B cell (primary cell): Measurements from ENCODE around the gene SOWAHC. TPM values are rescaled to one million over a fixed set of nuclear protein-coding genes. Genes with fewer than 3 reads are reported as not detected.
A peak's percentile ranks its signal among the peaks of the same experiment; 100 is the strongest.

ENCODE experiments used
- ATAC-seq: fragments of 200-7000 bp; cut with Tn5 transposase; one replicate; pipeline ENCODE4 v1.10.0; 2021; ENCODE audit warnings: low read depth, mild to moderate bottlenecking, moderate number of reproducible peaks, moderate library complexity
- CTCF ChIA-PET: fragments of 350-600 bp; sonication (Branson Sonifier 250); formaldehyde crosslinking; loops from one replicate; lab custom pipeline; 2021; ENCODE audit warnings: antibody characterized with exemption, inconsistent platforms; lab: Charles Lee
- POLR2A ChIA-PET: fragments of 350-600 bp; sonication (Branson Sonifier 250); formaldehyde crosslinking; loops from one replicate; lab custom pipeline; 2021; ENCODE audit warnings: antibody characterized with exemption; lab: Charles Lee
- DNase-seq: peaks from one replicate; pipeline ENCODE4 v3.0.0; 2013
- H2AFZ ChIP-seq: 2 replicates; pipeline ENCODE4 v1.6.1; 2012; ENCODE audit warnings: mild to moderate bottlenecking, low read depth, low read length; ENCODE audit not compliant: insufficient read depth, poor library complexity, severe bottlenecking
- H3K27ac ChIP-seq, 2 donors: 1 replicate in 1 of 2; 2 replicates in 1 of 2; pipeline ENCODE4 v1.5.1; 2012 to 2013; ENCODE audit warnings: low read length in 2 of 2, mild to moderate bottlenecking in 2 of 2, moderate library complexity in 1 of 2
- H3K27me3 ChIP-seq, 4 experiments: fragments of 200-600 bp in 1 of 4; sonication (generic) in 1 of 4; replicated peaks in 1 of 4; 1 replicate in 2 of 4; 2 replicates in 2 of 4; pipeline versions ENCODE4 v1.6.1 to v1.7.0; 2013 to 2016; ENCODE audit warnings: low read length in 3 of 4, mild to moderate bottlenecking in 2 of 4, mixed read lengths in 1 of 4, moderate library complexity in 1 of 4; ENCODE audit not compliant: insufficient read depth in 4 of 4, control insufficient read depth in 3 of 4; ENCODE audit errors: control extremely low read depth in 1 of 4
- H3K36me3 ChIP-seq, 2 experiments: replicated peaks in 1 of 2; 1 replicate in 1 of 2; 2 replicates in 1 of 2; pipeline versions ENCODE4 v1.6.1 to v1.7.1; 2013; ENCODE audit warnings: low read length in 1 of 2; ENCODE audit not compliant: insufficient read depth in 2 of 2, control insufficient read depth in 1 of 2; ENCODE audit errors: control extremely low read depth in 1 of 2, extremely low read depth in 1 of 2
- H3K4me1 ChIP-seq, 2 donors: fragments of 200-600 bp in 1 of 2; sonication (generic) in 1 of 2; 1 replicate in 1 of 2; 2 replicates in 1 of 2; pipeline versions ENCODE4 v1.5.1 to v1.6.1; 2013 to 2017; ENCODE audit warnings: low read length in 2 of 2; ENCODE audit not compliant: control insufficient read depth in 2 of 2, insufficient read depth in 2 of 2
- H3K4me2 ChIP-seq: replicated peaks from 2 replicates; pipeline ENCODE3; 2012; ENCODE audit warnings: mild to moderate bottlenecking, low read depth, low read length; ENCODE audit not compliant: poor library complexity, severe bottlenecking
- H3K4me3 ChIP-seq, 5 experiments: fragments of 200-600 bp in 1 of 5; sonication (generic) in 1 of 5; 1 replicate in 3 of 5; 2 replicates in 2 of 5; pipeline versions ENCODE4 v1.5.1 to v1.7.0; 2011 to 2016; ENCODE audit warnings: low read length in 4 of 5, mild to moderate bottlenecking in 4 of 5, low read depth in 2 of 5, control low read depth in 1 of 5, moderate library complexity in 1 of 5; ENCODE audit not compliant: insufficient read depth in 1 of 5; ENCODE audit errors: control extremely low read depth in 1 of 5, extremely low read depth in 1 of 5
- H3K79me2 ChIP-seq: fragments of 200-600 bp; sonication (generic); one replicate; pipeline ENCODE4 v1.6.0; 2016; ENCODE audit warnings: low read length; ENCODE audit not compliant: control insufficient read depth, insufficient read depth
- H3K9ac ChIP-seq: fragments of 200-600 bp; sonication (generic); 2 replicates; pipeline ENCODE4 v1.6.1; 2017; ENCODE audit warnings: mild to moderate bottlenecking, low read length, moderate library complexity
- H3K9me3 ChIP-seq, 3 donors: one replicate each; pipeline versions ENCODE4 v1.6.1 to v1.7.1; 2013; ENCODE audit warnings: low read length in 2 of 3; ENCODE audit not compliant: control insufficient read depth in 2 of 3, insufficient read depth in 1 of 3; ENCODE audit errors: control extremely low read depth in 1 of 3
- H4K20me1 ChIP-seq: 2 replicates; pipeline ENCODE4 v1.6.0; 2012; ENCODE audit warnings: mild to moderate bottlenecking, low read length; ENCODE audit not compliant: insufficient read depth, control insufficient read depth, poor library complexity, severe bottlenecking
- H3K27ac Mint-ChIP-seq: one replicate; pipeline ENCODE4 v1.8.0; 2021; ENCODE audit warnings: mixed read lengths
- H3K27me3 Mint-ChIP-seq: one replicate; pipeline ENCODE4 v1.8.0; 2021; ENCODE audit warnings: mixed read lengths
- H3K4me1 Mint-ChIP-seq: one replicate; pipeline ENCODE4 v1.8.0; 2021; ENCODE audit warnings: mixed read lengths
- H3K4me3 Mint-ChIP-seq: one replicate; pipeline ENCODE4 v1.8.0; 2021; ENCODE audit warnings: mixed read lengths
- H3K9me3 Mint-ChIP-seq: one replicate; pipeline ENCODE4 v1.8.0; 2022; ENCODE audit warnings: mixed read lengths; ENCODE audit not compliant: insufficient read depth
- CTCF ChIP-seq: fragments of 200-600 bp; IDR thresholded peaks from one replicate; pipeline ENCODE4 v1.8.0; 2022; ENCODE audit warnings: antibody characterized with exemption, mild to moderate bottlenecking
- EZH2 ChIP-seq: IDR thresholded peaks from 2 replicates; pipeline ENCODE4 v1.6.1; 2012; ENCODE audit warnings: borderline replicate concordance, low read depth, mild to moderate bottlenecking, moderate library complexity, low read length; ENCODE audit not compliant: insufficient read depth, poor library complexity, severe bottlenecking
- WGBS: methylation state at CpG from one replicate; pipeline ENCODE4 v1.1.5; 2013; ENCODE audit warnings: missing lambda C conversion rate; ENCODE audit not compliant: insufficient coverage; 5-methylcytosine and 5-hydroxymethylcytosine counted together
- intact Hi-C: fragments of 100-400 bp; cut with micrococcal nuclease; formaldehyde crosslinking; loops from one replicate; pipeline ENCODE4 v1.10.0; 2022
- polyA plus RNA-seq: library from polyadenylated mRNA; depleted of rRNA; stranded (reverse); fragments of >200 nt; gene quantifications from 2 replicates; pipeline ENCODE4 v1.2.3, GENCODE V29; 2012
- total RNA-seq, 2 donors: library from RNA; stranded (reverse); fragments of 120-200 nt in 1 of 2; gene quantifications; 1 replicate in 1 of 2; 2 replicates in 1 of 2; pipeline versions ENCODE4 v1.2.3 to v1.2.4, GENCODE V29; 2013 to 2022

The SOWAHC gene
- total and polyA plus RNA-seq, 2 donors (not counting 1 experiment from before 2014, with no cell fraction given) = 0.05 to 0.28 TPM

GRCh38 chr2:109616184-109616583 is 2.0 kb downstream of the SOWAHC start:
- H3K4me1 Mint-ChIP-seq = peaks cover 14% of the 10 kb centered on the region
- Histone ChIP-seq H2AFZ (no peak overlapping the region), H3K9me3 (peaks cover 0 to 24% (median 3%) of the 10 kb centered on the region in 3 donors), H3K9ac (no peak overlapping the region), H3K4me3 (no peak overlapping the region), H4K20me1 (no peaks in the 10 kb centered on the region), H3K4me2 (no peak overlapping the region), H3K36me3 (no peaks in the 10 kb centered on the region), H3K79me2 (no peaks in the 10 kb centered on the region), H3K4me1 (peaks cover 13 to 14% of the 10 kb centered on the region in 2 donors), H3K27ac (no peak overlapping the region), H3K27me3 (peaks cover 0 to 46% (median 38%) of the 10 kb centered on the region in 4 experiments)
- no peak overlapping the region for H3K27ac Mint-ChIP-seq
- POLR2A ChIA-PET = no interaction called here
- no peak for ATAC-seq
- H3K9me3 Mint-ChIP-seq = no peaks in the 10 kb centered on the region
- peaks cover 50% of the 10 kb centered on the region for H3K27me3 Mint-ChIP-seq
- H3K4me3 Mint-ChIP-seq = peak overlapping the region; percentile 60
- intact Hi-C loops = no loop called here
- DNase-seq = no peak
- CTCF ChIA-PET = no interaction called here
- no CpG with 5 or more reads among the region's 5 CpGs for WGBS
- TF ChIP-seq CTCF (no peak), EZH2 (no peak)

GRCh38 chr2:109619032-109619615 is 5.0 kb downstream of the SOWAHC start:
- no peaks in the 10 kb centered on the region for H4K20me1 ChIP-seq
- H3K27ac ChIP-seq = no peak overlapping the region
- DNase-seq (no peak), ATAC-seq (no peak)
- TF ChIP-seq CTCF (no peak), EZH2 (no peak)
- H3K9ac ChIP-seq = no peak overlapping the region
- Mint-ChIP-seq H3K4me1 (peaks cover 4% of the 10 kb centered on the region), H3K9me3 (no peaks in the 10 kb centered on the region), H3K27me3 (peaks cover 42% of the 10 kb centered on the region), H3K27ac (no peak overlapping the region), H3K4me3 (no peak overlapping the region)
- H3K4me2 ChIP-seq = no peak overlapping the region
- peaks cover 0 to 13% (median 3%) of the 10 kb centered on the region in 3 donors for H3K9me3 ChIP-seq
- H3K36me3 ChIP-seq = no peaks in the 10 kb centered on the region
- no peaks in the 10 kb centered on the region for H3K79me2 ChIP-seq
- CTCF ChIA-PET = no interaction called here
- no peak overlapping the region for H3K4me3 ChIP-seq
- H3K4me1 ChIP-seq = peaks cover 5% of the 10 kb centered on the region in 2 donors
- H3K27me3 ChIP-seq = peaks cover 0 to 30% (median 25%) of the 10 kb centered on the region in 4 experiments
- no peak overlapping the region for H2AFZ ChIP-seq
- intact Hi-C loops = no loop called here
- WGBS = 83% methylated on average over 1 of the region's 4 CpGs
- POLR2A ChIA-PET = no interaction called here
